Measurements from ENCODE around the gene PSMB7.

The PSMB7 gene

GRCh38 chr9:124358631-124359030, 56.6 kb downstream of the PSMB7 start:
- no peak for DNase-seq (ENCODE audit: low read depth in 2 of 2, low spot score in 1 of 2)

- DNase-seq (ENCODE audit: low read depth in 2 of 2, low spot score in 1 of 2), result no peak
These were observed 57.4 kb downstream of the PSMB7 start for GRCh38 chr9:124357721-124358361.

DNA sequence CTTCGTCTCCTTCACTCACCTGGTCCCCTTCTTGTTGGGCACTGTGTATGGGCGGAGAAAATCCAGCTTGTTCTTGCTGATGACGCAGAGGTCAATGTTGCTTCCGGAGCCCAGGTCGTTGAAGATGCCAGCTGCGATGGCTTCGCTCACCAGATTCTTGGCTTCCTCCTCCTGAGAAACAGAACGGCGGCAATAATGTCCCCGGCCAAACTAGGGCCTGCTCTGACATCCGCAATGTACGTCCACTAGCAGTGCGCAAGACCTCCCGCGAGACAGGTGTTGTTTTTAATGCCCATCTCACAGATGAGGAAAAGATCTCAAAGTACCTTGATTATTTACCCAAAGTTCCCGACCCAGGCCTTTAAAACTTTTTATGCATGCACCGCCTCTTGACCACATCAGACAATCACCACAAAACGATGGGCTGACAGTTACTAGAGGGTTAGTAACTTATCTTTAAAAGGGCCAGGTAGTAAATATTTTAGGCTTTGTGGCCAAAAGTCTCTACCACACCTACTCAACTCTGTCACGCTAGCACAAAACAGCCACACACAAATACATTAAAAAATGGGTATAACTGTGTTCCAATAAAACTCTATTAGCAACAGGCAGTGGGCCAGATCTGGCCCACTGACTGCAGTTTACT, 58.4 kb downstream of the PSMB7 start:
- no peak for DNase-seq (ENCODE audit: low read depth in 2 of 2, low spot score in 1 of 2)

GRCh38 chr9:124355941-124356744, 59.1 kb downstream of the PSMB7 start:
- no peak for DNase-seq (ENCODE audit: low read depth in 2 of 2, low spot score in 1 of 2)

GRCh38 chr9:124355039-124355940, 60.0 kb downstream of the PSMB7 start:
- DNase-seq (ENCODE audit: low read depth in 2 of 2, low spot score in 1 of 2), result no peak

- DNase-seq (ENCODE audit: low read depth in 2 of 2, low spot score in 1 of 2), result no peak
These were observed 60.8 kb downstream of the PSMB7 start for GRCh38 chr9:124354346-124355038.

GRCh38 chr9:124353811-124354274, 61.4 kb downstream of the PSMB7 start:
- DNase-seq (ENCODE audit: low read depth in 2 of 2, low spot score in 1 of 2), result no peak

DNA sequence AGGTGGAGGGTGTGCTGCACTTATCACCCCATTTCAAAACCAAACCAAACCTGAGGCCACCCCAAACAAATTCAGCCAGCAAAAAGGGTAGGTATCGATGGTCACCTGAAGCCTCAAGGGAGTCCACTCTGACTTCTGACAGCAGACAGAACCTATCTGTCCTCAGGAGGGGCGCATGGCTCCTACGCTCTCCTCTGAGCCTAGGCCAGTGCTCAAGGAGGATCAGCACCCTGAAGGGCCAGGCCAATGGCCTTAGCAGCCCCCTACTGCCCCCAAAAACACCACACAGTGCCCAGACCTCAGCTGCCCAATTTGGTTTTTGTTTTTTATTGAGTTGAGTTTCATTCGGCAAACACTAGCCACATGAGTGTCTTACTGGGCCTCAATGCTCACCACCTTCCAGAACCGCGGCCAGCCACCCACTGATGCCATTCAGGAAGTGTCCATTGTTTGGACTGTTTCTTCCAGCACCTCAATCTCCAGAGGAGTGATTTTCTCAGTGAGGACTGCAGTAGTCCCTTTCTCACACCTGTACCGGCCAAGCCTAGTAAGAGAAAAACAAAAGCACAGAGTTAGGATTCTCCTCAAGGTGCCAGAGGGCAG, 62.0 kb downstream of the PSMB7 start:
- DNase-seq (ENCODE audit: low read depth in 2 of 2, low spot score in 1 of 2), result no peak

- DNase-seq (ENCODE audit: low read depth in 2 of 2, low spot score in 1 of 2), result no peak
These were observed 62.6 kb downstream of the PSMB7 start for GRCh38 chr9:124352616-124353015.

- DNase-seq (ENCODE audit: low read depth in 2 of 2, low spot score in 1 of 2), result no peak
These were observed 63.4 kb downstream of the PSMB7 start for GRCh38 chr9:124351672-124352468.

- DNase-seq (ENCODE audit: low read depth in 2 of 2, low spot score in 1 of 2), result no peak
These were observed 64.6 kb downstream of the PSMB7 start for GRCh38 chr9:124350494-124351263.

GRCh38 chr9:124349675-124350493, 65.4 kb downstream of the PSMB7 start:
- no peak for DNase-seq (ENCODE audit: low read depth in 2 of 2, low spot score in 1 of 2)

DNA sequence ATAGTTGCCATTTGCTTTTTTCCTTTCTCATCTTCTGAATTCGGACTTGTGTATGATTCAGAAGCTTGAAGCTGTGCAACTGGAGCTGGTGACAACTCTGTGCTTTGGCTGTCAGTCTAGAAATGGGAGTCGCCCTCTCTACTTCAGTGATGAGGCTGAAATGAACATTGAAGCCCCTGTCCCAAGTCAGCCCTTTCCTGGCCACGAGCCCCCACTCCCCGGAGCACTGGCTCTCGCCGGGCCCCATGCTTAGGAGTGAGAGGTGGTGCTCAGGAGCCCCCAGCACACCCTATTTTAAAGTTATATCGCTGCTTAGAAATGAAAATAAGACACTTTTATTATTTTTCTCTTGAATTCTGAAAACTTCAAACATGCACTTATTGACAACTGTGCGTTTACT, 66.0 kb downstream of the PSMB7 start:
- DNase-seq (ENCODE audit: low read depth in 2 of 2, low spot score in 1 of 2), result no peak

DNA sequence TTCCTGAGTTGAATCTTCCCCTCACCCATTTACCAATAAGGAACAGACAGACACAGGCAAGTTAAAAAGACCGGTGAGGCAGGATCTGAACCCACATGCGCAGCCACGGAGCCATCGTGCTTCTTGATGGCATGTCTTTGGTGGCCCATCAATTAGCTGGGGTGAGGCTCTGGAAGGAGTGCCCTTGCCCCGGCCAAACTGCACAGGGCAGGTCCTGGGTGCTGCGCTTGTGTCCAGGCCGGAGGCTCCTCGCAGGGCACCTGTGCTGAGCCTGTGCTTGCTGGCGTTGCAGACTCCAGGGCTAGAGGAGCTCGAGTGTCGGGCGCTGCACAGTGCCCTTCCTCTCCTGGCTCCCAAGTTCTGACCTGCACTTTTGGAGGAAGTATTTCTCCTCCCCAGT, 66.4 kb downstream of the PSMB7 start:
- no peak for DNase-seq (ENCODE audit: low read depth in 2 of 2, low spot score in 1 of 2)

DNA sequence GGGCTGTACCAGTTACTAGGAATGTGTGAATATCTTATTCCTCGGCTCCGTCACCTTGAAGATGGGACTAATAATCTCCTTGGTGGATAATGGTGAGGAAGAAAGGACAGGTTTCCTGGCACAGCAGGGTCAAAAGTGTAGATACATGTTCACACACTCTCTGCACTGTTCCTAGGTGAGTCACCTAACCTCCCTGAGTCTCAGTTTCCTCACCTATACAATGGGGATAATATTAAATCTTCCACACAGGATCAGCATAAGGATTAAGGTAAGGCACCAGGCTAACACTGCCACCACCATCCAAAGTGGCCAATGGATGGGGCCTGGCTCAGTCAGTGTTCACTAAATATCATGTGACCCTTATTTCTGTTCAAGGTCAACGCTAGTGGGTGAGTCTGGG, 66.9 kb downstream of the PSMB7 start:
- no peak for DNase-seq (ENCODE audit: low read depth in 2 of 2, low spot score in 1 of 2)

DNA sequence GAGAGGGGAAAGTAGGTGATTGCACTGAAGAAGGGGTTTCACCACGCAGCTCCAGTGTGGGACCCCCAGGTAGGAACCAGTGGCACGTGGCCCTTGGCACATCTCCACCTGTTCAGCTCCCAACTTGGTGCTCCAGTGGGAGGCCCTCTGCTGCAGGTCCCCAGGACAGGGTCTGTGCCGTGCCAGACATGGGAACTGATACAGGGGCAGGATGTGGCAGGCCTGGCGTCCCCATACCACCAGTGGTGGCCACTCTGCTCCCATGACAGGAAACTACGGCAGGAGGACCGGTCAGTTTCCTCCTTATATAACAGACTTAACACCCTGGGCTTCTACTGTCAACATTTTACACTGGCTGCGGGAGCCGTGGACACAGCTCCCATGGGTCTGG, 67.3 kb downstream of the PSMB7 start:
- DNase-seq (ENCODE audit: low read depth in 2 of 2, low spot score in 1 of 2), result no peak

DNA sequence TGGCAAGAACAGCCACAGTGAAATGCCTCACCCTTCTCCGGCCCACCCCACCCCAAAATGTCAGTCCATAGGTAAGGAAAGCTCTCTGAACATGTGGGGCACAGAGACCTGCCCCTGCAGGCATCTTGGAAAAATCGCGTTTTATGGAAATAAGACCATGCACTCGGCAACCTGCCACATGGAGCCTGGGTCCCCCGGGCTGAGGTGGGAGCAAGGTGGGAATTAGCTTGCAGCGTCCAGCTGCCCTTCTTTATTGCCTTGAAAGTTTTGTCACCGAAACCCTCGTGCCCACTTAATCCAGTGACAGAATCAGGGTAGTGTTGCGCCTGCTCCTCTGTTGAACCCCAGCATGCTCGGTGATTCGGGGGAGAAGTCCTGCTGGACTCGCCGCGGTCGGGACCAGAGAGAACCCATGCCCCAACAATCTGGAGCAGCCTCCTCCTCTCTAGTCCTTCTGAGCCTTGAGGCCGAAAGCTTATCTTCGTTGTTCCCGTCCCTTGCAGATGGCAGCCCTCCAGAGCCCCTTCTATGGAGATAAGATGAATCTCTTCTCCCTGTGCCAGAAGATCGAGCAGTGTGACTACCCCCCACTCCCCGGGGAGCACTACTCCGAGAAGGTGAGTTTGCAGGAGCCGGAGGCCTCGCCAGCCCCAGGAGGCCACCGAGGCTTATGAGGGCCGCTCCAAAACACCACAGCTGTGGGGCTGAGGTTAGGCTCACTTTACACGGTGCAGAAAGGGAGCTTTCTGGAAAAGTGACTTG, 67.9 kb downstream of the PSMB7 start:
- no peak for DNase-seq (ENCODE audit: low read depth in 2 of 2, low spot score in 1 of 2)

Data from stimulated activated CD8-positive, alpha-beta memory T cell treated with anti-CD3 and anti-CD28 coated beads, Interleukin-4, amount 100 ng/mL, for 4 hours (primary cell).